GM21381 (cell line): ENCODE measurements around the gene FABP1.
A peak's percentile ranks its signal among the peaks of the same experiment; 100 is the strongest.

Source experiments
- ATAC-seq: cut with Tn5 transposase; IDR thresholded peaks from one replicate; pipeline ENCODE4 v1.9.1; 2021; ENCODE audit warnings: mild to moderate bottlenecking, moderate library complexity; ENCODE audit not compliant: unreplicated experiment

Gene FABP1

DNA sequence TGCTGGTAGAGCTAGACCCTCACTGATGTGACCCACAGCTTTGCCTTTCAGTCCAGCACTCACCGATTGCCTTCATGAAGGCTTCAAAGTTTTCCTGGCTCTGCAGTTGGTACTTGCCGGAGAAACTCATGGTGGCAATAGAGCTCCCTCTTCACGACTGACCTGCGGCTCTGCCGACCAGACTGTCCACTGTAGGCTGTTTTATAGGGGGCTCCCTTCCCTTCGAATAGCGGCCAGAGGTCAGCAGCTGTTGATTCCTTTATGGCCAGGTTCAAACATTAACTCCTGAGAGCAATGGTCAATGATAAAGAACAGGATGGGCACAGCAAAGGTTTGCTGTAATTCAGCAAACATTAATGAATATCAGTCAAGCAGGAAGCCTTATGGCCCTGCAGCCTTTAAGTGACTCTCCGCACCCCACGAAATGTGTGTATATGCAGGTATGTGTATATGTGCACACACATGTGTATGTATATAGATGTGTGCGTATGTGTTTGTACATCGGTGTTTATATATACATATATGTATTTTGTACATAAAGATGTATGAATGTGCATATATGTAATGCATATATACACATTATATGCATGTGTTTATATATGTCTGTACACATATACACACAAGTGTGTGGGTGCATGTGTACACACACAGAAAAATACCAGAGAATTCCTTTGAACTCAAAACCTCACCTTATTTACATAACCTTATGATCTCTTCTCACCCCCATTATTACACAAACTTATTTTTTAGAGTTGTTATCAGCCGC is at the start of gene FABP1:
Gene FABP1, minus strand, starts transcription at position 175 of the 766 bp plus-strand sequence. Its CDS starts 45 bp downstream, at position 130.
- no peak for ATAC-seq

DNA sequence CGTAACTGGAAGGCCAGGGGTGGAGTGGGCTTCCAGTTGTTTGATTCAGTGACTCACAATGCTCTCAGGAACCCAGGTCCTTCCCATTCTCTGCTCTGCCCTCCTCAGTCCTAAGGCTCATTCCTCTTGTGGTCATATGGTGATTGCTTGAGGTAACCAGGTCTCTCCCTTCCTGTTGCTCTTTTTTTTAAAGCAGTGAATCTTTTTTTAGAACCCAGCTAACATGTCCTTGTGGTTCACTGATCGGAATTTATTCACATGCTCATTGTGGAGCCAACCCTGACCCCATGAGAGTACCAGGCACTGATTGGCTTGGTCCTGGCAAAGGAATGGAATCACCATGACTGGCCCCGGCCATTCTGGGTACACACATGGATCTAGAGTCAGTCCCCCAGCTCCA is 49.7 kb upstream of the FABP1 start:
- no peak for ATAC-seq

DNA sequence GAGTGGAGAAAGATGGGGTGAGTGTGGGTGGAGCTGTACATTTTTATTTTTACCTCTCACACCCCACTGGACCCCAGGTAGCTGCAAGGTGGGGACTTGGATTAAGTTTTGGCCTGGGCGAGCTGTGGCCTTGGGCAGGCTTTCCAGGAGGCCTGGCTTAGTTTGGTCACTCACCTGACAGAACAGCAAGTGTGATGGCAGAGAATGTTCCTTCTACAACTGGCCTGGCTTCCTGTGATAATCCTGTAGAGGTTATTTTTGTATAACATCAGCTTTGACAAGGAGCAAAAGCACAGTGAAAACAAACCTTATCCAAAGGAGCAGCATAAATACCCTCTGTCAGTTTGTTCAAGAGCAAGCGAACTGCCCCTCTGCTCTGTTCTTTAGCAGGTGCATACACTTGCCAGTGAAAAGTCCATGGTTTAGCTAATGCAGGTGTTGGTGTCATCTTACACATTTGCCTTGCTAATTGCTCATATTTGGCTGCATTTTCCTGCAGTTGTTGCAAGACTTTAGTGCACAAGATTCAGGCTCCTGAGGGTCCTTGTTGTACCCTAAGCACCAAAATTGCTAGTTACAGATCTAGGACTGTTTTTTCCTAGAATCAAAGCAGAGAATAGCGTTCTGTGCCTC is 48.6 kb upstream of the FABP1 start:
- no peak for ATAC-seq

DNA sequence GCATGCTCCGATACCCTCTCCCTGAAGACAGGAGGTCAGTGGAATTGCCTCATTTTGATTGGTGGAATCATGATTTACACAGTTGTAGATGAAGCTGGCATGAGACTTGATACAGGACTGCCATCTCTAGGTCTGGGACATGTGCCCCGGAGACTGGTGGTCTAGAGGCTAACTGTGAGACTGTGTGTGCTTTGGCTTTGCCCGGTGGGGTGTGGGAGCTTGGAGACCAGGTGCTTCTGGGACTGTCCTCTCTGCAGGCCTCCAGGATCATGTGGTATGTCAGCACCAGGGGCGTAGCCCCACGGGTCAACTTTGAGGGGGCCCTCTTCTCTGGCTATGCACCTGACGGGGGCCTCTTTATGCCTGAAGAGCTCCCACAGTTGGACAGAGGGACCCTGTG is 45.0 kb upstream of the FABP1 start:
- no peak for ATAC-seq

DNA sequence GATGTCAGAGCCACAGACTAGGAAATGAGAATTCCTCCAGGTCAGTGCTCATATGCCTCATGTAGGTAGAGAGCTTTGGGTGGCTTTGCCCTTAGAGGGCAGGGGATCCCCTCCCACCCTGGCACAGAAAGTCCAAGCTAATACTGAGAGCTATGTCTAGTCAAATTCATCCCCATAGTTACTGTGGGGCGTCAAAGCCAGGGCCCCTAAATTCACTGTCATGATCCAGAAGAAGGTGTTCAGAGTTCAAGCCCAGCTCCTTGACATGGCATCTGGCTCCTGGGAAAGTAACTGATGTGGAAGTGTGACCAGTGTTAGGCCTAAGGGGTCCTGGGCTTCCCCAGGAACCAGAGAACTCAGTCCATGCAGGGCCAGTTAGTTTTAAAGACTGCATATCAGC is 44.1 kb upstream of the FABP1 start:
- ATAC-seq: no peak

DNA sequence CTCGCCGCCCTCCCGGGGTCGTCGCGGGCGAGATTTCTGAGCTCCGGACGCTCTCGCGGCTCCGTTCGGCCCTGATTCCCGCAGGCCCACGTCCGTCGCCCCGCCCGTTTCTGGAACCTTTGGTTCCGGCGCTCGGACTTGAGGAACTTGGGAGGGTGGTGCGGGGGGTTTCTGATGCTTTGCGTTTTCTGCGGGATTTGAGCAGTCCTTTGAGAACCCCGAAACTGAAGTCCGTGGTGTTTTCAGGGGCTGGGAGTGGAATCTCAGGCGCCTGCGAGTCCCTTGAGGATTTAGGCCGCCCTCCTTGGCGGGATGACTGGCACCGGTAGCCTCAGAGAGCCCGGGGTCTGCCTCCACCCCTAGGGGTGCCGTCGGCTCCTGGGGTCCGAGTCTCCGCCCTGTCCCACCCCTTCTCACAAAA is 42.6 kb upstream of the FABP1 start:
- no peak for ATAC-seq

DNA sequence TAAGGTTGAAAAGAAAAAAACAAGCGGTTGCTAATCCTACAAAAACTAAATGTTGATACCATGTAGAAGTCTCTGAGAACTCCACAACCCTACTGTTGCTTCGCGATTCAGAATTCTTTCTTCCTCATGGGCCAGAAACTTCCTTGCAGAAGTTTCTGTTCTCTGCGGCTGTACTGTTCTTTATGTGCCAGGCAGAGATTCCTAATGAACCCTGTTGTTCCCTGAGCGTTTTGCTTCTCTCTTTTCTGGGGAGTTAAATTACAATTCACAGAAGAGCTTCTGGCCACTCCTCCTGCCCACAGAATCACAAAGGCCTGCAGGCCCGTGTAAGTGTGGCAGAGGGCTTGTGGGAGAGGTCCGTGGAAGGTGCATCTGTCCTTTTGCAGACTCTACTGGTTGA is 40.5 kb upstream of the FABP1 start:
- no peak for ATAC-seq

DNA sequence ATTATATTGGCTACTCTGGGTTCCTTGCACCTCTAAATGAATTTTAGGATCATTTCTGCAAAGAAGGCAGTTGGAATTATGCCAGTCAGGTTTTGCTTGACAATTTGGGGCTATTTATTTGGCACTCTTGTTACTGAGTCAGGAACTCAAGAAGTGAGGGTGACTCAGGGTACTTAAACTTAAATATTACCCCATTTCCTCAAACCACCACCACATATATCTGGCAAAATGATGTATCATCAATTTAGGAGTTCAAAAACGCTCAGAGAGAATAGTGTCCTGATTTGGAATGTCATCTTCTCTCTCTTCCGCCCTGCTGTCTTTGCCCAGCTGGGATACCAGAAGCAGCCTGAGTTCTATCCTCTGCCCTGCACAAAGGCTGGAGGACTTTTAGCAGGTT is 39.9 kb upstream of the FABP1 start:
- no peak for ATAC-seq

DNA sequence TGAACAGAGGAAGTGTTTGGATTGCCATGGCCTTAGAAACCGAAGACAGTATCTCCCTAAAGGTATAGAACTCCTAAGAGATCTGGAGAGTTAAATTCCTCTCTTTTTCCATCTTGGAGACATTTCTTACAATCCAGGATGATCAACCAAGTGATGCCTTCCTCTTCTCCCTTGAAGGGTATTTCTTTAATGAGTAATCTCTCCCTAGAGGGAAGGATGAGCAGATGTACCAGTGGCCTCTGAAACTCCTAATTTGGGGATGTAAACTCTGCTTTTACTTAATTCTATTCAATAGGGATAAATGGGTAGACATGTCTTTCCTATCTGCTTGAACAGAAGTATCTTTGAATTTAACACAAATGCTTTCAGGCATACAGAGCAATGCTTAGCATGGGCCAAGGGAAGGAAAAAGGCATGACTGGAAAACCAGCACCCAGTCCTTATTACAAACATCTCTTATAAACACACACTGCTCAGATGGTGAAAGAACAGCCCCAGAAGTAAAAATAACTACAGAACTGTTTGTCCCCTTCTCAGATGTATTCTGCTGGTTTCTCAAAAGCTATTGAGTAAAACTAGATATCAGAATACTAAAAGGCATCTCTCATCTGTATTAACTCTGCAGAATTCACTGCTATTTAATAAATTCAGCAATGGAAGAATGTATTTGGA is 37.6 kb upstream of the FABP1 start:
- no peak for ATAC-seq

DNA sequence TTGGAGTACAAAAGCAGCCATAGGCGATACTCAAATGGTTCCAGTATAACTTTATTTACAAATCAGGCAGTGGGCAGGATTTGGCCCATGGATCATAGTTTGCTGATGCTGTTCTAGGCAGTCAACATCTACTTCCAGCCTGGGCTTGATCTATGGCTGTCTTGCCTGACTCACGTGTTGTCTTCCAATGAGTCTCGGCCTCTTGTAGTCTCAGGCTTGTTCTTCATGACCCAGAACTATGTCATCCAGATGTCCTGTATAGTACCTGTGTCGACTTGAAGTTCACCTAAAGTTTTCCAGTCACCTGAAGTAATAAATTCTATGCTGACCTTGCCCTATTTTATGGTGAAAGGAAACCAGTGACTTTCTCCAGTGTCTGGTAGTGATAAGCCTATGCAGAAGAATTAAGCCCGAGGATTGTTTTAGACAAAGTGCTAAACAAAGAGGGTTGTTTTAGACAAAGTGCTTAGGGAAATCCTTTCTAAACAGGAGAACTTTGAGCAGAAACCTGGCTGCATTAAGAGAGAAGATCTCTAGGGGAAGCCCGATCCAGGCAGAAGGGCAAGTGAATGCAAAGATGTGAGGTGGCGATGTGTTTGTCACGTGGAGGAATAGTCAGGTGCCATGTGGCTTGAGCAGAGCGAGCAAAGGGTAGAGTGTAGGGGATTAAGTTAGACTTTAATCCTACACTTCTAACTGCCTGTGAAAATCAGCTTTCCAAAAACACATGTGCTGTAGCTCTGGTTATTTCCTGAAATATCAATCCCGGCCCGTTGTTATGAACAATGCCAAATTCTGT is 33.8 kb upstream of the FABP1 start:
- ATAC-seq: no peak

DNA sequence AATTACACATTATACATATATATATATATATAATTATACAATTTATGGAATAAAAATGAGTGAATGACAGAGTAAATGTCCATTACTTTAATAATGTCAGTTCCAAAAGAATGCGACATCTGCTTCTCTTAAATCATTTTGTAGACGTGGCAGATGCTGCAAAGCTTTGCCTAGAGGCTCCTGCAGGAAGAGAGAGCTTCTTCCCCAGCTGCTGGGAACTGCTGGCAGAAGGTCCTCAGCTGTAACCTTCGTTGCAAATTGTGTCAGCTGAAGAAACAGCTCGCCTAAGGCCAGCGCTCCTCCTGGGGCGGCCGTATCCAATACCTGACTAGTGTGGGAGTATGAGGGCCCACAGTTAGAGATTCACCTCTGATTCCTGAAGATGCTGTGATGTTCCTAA is 32.7 kb upstream of the FABP1 start:
- ATAC-seq: no peak

DNA sequence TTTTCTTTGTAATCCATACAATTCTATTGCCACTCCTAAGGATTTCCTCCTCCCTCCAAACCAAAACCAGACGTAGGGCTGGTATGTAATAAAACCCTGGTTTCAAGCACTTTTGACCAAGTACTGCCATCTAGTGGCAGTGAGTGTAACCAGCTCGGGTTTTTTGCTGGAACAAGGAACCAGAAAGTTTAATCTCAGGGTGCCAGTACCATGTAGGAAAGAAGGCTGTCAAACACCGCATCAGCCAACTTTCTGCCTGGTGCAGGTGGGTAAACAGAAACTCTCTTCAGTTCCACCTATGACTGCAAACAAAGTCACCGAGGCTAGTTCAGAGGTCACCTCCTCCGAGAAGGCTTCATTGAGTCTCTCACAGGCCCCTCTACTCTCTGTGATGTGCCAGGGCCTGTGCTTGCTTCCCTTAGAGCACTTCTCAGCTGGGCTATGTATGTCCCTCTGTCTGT is 32.1 kb upstream of the FABP1 start:
- ATAC-seq: peak; percentile 65

DNA sequence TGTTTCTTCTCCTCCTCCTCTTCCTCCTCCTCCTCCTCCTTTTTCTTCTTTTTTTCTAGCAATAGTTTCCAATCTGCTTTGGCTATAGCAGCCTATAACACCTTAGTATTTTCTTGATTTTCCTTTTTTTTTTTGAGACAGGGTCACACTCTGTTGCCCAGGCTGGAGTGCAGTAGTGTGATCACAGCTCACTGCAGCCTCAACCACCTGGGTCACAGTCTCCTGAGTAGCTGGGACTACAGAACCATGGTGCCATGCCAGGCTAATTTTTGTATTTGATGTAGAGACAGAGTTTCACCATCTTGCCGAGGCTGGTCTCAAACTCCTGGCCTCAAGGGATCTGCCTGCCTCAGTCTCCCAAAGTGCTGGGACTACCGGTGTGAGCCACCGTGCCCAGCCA is 31.6 kb upstream of the FABP1 start:
- ATAC-seq: no peak

DNA sequence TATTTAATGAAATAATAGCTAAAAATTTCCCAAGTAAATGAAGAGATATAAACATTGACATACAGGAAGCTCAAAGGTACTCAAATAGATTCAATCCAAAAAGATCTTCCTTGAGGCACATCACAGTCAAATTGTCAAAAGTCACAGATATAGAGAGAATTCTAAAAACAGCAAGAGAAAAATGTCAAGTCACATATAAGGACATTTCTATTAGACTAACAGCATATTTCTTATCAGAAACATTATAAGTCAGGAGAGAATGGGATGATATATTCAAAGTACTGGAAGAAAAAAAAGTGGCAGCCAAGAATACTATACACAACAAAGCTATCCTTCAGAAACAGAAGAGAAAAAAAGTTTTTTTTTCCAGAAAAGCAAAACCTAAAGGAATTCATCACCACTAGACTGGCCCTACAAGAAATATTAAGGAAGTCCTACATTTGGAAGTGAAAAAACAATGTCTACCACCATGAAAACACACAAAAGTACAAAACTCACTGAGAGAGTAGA is 21.1 kb upstream of the FABP1 start:
- no peak for ATAC-seq

DNA sequence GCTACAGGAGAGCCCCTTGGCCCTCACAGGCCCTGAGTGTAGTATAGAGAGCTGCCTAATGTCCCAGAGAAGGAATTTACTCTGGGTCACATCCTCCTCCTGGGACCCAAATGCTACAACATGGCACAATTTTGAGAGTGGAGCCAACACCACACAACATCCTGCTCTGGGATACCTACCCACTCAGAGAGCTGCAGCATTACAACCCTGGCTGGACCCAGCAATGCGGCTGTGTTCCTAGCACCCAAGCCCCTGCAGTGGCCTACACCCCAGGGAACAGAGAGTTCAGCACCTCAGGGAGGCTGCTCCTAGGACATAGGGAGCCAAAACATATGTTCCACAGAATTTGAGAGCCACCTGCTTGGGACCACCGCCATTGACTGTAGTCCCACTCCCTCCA is 19.3 kb upstream of the FABP1 start:
- no peak for ATAC-seq

DNA sequence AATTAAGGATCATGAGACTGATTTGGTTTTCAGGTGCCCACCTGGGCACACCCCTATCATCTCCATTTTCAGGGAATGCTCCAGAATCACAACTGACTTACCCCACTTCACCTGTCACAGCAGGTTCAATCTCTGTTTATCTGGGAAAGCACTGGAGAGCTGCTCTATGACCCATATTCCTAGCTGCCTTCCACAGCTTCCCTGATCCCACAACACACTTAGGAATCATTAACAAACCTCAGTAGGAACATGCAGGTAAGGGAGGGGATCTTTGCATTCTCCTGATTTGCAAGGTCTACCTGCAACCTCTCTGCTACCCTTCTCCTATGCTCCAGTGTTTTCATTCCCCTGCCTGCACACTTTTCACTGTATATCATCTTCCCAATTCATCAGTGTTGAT is 18.7 kb upstream of the FABP1 start:
- ATAC-seq: no peak

DNA sequence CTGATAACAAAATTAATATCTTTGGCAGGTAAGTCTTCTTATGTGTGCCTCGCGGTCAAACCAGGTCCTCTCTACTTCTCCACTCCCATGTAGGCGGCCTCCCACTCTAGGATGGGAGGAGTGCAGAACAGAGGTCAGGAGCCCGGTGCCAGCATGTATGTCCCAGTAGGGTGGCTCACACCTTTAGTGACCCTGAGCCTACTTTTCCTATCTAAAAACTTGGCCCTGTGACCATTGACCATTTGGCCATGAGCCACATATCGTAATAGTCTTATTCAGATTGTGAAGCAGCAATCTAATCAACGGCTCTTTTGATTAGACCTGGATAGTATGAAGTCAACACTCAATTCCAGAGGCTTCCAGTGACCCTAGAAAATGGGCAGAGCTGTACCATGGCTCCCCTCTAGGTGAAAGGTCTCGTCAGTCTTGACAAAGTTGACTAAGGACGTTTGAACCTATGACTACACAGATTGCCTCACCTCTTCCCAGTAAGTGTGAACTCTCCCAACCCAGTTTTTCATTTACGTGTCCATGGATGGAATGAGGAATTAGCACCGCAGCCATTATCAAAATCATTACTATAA is 17.1 kb upstream of the FABP1 start:
- no peak for ATAC-seq

DNA sequence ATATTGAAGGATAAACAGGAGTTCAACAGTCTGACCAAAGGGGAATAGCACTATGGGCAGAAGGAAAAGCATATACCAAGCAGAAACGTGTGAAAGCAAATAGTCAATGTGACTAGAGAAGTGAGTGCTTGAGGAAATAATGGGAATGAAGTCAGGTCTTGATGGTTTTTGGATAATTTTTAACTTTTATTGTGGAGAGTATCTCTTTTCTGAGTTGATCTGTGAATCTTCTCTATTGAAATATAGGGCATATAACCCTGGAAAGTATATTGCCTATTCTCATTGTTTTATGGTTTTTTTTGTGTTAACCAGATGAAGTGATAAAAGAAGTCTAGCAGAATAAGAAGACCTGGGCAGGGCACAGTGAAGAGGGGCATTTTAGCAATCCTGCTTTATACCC is 16.4 kb upstream of the FABP1 start:
- no peak for ATAC-seq

DNA sequence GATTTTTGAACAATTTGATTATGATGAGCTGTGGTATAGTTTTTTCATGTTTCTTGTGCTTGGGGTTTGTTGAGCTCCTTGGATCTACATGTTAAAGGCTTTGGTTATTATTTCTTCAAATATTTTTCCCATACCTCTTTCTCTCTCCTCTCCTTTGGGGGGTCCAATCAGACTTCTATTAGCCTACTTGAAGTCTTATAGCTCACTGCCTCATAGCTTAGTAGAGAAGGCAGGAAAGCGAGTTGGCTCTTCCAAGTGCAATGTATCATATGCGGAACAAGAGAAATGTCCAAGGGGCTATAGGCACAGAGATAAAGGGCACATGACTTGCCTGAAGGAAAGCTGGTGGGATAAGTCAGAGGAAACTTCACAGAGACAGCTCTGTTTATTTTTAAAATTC is 14.1 kb upstream of the FABP1 start:
- ATAC-seq: no peak

DNA sequence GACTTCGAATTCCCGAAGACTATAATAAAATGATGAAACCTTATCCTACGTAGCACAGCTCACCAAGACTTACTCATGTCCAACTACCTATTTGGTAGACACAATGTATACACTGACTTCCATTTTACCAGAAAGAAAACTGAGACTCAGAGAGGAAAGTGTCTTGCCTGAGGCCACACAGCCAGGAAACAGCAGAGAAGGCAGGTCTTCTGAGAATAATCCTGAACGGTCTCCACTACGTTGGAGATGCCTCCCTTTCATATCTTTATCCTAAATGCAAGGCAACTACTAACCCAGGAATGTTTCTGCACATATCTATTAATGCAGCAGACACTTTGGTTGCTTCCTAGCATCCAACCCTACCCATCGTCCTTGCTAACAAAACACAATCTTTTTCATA is 11.9 kb upstream of the FABP1 start:
- no peak for ATAC-seq
